Neural cell (in vitro differentiated cells): Measurements from ENCODE around the gene BIRC2.

Experiments used
- POLR2AphosphoS5 ChIP-seq: IDR thresholded peaks from 2 replicates; pipeline ENCODE4 v1.6.1; 2012
- SMC3 ChIP-seq: fragments of 450-650 bp; conservative IDR thresholded peaks from 2 replicates; pipeline ENCODE4 v1.6.1; 2014; ENCODE audit warnings: antibody characterized with exemption, mild to moderate bottlenecking, moderate library complexity; ENCODE audit not compliant: poor library complexity
- TF ChIP-seq, protein P1 (sequence below): IDR thresholded peaks from 2 replicates; pipeline ENCODE4 v1.6.1; 2012; ENCODE audit warnings: borderline replicate concordance
- TF ChIP-seq, protein P2 (sequence below): fragments of 450-650 bp; IDR thresholded peaks from 2 replicates; pipeline ENCODE4 v1.5.1; 2014; ENCODE audit warnings: antibody characterized with exemption, mild to moderate bottlenecking, moderate library complexity; ENCODE audit not compliant: poor library complexity, severe bottlenecking

- TF ChIP-seq, protein P1, sequence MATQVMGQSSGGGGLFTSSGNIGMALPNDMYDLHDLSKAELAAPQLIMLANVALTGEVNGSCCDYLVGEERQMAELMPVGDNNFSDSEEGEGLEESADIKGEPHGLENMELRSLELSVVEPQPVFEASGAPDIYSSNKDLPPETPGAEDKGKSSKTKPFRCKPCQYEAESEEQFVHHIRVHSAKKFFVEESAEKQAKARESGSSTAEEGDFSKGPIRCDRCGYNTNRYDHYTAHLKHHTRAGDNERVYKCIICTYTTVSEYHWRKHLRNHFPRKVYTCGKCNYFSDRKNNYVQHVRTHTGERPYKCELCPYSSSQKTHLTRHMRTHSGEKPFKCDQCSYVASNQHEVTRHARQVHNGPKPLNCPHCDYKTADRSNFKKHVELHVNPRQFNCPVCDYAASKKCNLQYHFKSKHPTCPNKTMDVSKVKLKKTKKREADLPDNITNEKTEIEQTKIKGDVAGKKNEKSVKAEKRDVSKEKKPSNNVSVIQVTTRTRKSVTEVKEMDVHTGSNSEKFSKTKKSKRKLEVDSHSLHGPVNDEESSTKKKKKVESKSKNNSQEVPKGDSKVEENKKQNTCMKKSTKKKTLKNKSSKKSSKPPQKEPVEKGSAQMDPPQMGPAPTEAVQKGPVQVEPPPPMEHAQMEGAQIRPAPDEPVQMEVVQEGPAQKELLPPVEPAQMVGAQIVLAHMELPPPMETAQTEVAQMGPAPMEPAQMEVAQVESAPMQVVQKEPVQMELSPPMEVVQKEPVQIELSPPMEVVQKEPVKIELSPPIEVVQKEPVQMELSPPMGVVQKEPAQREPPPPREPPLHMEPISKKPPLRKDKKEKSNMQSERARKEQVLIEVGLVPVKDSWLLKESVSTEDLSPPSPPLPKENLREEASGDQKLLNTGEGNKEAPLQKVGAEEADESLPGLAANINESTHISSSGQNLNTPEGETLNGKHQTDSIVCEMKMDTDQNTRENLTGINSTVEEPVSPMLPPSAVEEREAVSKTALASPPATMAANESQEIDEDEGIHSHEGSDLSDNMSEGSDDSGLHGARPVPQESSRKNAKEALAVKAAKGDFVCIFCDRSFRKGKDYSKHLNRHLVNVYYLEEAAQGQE, result no peak
- TF ChIP-seq POLR2AphosphoS5 (no peak), SMC3 (no peak)
- TF ChIP-seq, protein P2, sequence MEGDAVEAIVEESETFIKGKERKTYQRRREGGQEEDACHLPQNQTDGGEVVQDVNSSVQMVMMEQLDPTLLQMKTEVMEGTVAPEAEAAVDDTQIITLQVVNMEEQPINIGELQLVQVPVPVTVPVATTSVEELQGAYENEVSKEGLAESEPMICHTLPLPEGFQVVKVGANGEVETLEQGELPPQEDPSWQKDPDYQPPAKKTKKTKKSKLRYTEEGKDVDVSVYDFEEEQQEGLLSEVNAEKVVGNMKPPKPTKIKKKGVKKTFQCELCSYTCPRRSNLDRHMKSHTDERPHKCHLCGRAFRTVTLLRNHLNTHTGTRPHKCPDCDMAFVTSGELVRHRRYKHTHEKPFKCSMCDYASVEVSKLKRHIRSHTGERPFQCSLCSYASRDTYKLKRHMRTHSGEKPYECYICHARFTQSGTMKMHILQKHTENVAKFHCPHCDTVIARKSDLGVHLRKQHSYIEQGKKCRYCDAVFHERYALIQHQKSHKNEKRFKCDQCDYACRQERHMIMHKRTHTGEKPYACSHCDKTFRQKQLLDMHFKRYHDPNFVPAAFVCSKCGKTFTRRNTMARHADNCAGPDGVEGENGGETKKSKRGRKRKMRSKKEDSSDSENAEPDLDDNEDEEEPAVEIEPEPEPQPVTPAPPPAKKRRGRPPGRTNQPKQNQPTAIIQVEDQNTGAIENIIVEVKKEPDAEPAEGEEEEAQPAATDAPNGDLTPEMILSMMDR, result no peak
Measured at GRCh38 chr11:102320188-102320587, 26.8 kb upstream of the BIRC2 start.
